ENCODE data around the gene TENM3. TPM values are rescaled to one million over a fixed set of nuclear protein-coding genes. Genes with fewer than 3 reads are reported as not detected.
"Not testable (repeated sequence)": the region's sequence is repeated elsewhere in the genome, so short reads cannot be mapped to it uniquely, and the experiment has no call there.

The TENM3 gene
- total RNA-seq, 1 donor from 2014 or later: 2.8 TPM

DNA sequence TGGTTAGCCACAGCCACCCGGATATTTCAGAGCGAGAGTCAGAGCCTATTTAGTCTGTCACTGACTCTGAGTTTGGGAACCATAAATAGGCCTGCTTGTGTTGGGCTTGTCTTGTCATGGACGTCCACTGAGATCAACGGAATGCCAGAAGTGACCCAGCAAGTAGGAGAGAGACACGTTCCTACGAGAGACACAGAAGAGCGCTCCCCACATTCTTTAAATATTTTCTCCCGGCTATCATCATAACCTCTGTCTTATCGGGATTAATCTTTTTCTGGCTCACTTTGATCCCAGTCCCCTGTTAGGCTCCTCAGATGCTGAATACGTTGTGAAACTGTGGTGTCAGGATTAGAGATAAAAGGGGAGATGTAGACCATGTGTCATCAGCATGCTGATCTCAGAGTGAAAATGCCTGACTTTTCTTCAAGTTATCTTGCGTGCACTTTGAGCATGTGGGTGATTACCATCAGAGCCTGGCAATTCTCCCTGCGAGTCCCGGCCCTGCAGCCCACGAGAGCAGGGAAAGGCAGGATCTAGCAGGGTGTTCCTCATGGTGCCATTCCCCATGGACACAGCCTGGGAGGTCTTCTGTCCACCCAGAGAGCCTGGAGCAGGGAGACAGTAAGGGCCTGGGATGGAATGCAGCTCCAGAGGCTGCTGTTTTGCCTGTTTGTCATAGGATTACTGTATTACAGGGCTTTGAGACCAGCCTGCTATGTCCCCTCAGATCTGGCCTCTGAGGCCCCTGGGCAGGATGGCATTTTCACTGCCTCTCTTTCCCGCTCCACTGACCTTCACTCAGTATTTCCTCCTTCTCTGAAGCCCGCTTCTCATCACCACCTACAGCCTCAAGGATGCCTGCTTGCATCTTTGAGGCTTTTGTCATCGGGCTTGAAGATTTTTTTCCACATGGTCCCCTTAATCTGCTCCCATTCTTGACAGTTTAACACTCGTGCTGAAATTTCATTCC lies 2.8 kb upstream of the TENM3 start:
- no peaks in the 10 kb centered on the region for H3K27me3 ChIP-seq
- no peaks in the 10 kb centered on the region for H3K4me1 ChIP-seq
- H3K4me3 ChIP-seq: no peak overlapping the region
- TF ChIP-seq, protein P1, sequence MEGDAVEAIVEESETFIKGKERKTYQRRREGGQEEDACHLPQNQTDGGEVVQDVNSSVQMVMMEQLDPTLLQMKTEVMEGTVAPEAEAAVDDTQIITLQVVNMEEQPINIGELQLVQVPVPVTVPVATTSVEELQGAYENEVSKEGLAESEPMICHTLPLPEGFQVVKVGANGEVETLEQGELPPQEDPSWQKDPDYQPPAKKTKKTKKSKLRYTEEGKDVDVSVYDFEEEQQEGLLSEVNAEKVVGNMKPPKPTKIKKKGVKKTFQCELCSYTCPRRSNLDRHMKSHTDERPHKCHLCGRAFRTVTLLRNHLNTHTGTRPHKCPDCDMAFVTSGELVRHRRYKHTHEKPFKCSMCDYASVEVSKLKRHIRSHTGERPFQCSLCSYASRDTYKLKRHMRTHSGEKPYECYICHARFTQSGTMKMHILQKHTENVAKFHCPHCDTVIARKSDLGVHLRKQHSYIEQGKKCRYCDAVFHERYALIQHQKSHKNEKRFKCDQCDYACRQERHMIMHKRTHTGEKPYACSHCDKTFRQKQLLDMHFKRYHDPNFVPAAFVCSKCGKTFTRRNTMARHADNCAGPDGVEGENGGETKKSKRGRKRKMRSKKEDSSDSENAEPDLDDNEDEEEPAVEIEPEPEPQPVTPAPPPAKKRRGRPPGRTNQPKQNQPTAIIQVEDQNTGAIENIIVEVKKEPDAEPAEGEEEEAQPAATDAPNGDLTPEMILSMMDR (IDR thresholded peaks at IDR 0.05): no peak
- no peaks in the 10 kb centered on the region for H3K9me3 ChIP-seq
- no peak for DNase-seq (ENCODE audit: low spot score in 2 of 2)
- H3K27ac ChIP-seq: no peak overlapping the region
- intact Hi-C loops (cut with DNase I): no loop called here
- H3K36me3 ChIP-seq: no peaks in the 10 kb centered on the region

DNA sequence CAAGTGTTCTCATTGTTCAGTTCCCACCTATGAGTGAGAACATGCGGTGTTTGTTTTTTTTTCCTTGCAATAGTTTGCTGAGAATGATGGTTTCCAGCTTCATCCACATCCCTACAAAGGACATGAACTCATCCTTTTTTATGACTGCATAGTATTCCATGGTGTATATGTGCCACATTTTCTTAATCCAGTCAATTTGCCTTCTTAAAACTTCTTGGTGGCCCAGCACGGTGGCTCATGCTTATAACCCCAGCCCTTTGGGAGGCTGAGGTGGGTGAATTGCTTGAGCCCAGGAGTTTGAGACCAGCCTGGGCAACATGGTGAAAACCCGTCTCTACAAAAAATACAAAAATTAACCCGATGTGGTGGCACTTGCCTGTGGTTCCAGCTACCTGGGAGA lies 942 bp upstream of the TENM3 start:
- H3K4me1 ChIP-seq; H3K27ac ChIP-seq; H3K27me3 ChIP-seq; intact Hi-C loops (cut with DNase I); H3K36me3 ChIP-seq; H3K4me3 ChIP-seq; DNase-seq (ENCODE audit: low spot score in 2 of 2); H3K9me3 ChIP-seq: not testable (repeated sequence)

DNA sequence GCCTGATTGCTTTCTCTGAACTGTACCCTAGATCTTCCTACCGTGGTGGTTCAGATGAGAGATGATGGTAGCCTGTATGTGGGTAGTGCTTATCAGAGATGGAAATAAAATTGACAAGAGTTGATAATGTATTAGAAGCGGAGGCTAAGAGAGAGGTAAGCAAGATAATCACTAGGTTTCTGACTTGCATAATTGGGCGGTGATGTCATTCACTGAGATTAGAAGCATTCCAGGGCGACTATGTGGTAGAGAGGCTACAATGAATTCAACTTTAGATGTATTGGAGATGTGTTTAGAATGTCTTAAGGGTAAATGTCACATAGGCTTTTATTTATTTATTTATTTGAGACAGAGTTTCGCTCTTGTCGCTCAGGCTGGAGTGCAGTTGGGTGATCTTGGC lies 415 bp upstream of the TENM3 start:
- no peaks in the 10 kb centered on the region for H3K4me1 ChIP-seq
- H3K9me3 ChIP-seq: no peaks in the 10 kb centered on the region
- no peaks in the 10 kb centered on the region for H3K27me3 ChIP-seq

DNA sequence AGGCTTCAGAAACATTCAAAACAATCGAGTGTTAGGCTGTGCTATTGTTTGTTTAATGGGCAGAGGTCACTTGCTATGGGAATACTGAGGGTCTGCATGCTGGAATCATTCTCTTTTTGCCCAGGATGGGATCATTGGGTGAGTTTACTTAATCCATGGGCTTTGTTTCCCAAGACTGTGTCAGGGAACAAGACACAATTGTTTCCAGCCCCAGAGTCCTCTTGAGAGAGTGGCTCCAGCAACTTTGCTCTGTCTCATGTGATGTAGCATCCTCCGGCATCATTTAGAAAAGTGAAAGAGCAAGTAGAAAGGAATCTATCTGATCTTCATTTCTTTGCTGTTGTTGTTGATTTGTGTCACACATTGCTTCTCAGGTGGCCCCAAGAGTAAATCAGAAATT lies 1.8 kb downstream of the TENM3 start:
- intact Hi-C loops (cut with DNase I): no loop called here
- no peak for DNase-seq (ENCODE audit: low spot score in 2 of 2)
- H3K9me3 ChIP-seq: no peaks in the 10 kb centered on the region
- H3K27ac ChIP-seq: no peak overlapping the region
- H3K27me3 ChIP-seq: no peaks in the 10 kb centered on the region
- no peaks in the 10 kb centered on the region for H3K4me1 ChIP-seq
- H3K36me3 ChIP-seq: no peaks in the 10 kb centered on the region
- no peak overlapping the region for H3K4me3 ChIP-seq
- TF ChIP-seq, protein P1 (IDR thresholded peaks at IDR 0.05): no peak

More for the DNA sequence above, 415 bp upstream of the TENM3 start:
- H3K4me3 ChIP-seq: no peak overlapping the region
- no peaks in the 10 kb centered on the region for H3K36me3 ChIP-seq
- no peak overlapping the region for H3K27ac ChIP-seq
- no peak for DNase-seq (ENCODE audit: low spot score in 2 of 2)
- TF ChIP-seq, protein P1 (IDR thresholded peaks at IDR 0.05): no peak
- intact Hi-C loops (cut with DNase I): no loop called here

DNA sequence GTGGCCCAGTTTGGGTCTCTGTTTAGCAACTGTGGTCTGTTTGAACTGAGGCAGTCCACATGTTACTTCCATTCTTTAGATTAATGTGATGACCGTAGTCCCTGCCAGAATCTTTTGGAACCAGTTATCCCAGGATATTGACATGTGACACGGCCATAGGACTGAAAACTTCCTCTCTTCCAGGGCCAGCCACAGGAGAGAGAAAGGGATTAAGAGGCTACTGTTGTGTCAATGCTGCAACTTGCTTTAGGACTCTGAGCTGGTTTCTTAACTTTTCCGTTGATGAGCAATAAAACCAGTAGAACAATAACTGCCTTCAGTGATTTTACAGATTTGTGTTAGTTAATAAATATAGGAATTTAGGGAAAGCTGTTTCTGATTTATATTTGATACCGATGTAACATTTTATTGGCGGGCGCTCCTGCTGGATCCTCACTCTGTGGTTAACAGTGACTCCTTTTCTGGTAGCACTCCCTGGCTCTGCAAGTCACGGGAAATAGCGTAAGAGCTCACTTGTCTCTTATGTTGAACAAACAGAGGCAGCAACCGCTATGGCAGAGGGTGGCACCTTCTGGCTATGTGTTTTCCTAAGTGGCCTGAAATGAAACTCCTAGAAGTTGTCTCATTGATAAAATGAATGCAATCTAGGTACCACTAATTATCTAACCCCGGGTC lies 2.5 kb downstream of the TENM3 start:
- H3K9me3 ChIP-seq: no peaks in the 10 kb centered on the region
- H3K27ac ChIP-seq: no peak overlapping the region
- H3K27me3 ChIP-seq: no peaks in the 10 kb centered on the region
- H3K4me1 ChIP-seq: no peaks in the 10 kb centered on the region
- TF ChIP-seq, protein P1 (IDR thresholded peaks at IDR 0.05): no peak
- intact Hi-C loops (cut with DNase I): no loop called here
- no peak overlapping the region for H3K4me3 ChIP-seq
- no peaks in the 10 kb centered on the region for H3K36me3 ChIP-seq
- DNase-seq (ENCODE audit: low spot score in 2 of 2): no peak

Measured in ascending aorta (tissue), 2 donors.